Measurements from ENCODE around the gene GAS2L1. TPM values are rescaled to one million over a fixed set of nuclear protein-coding genes. Genes with fewer than 3 reads are reported as not detected.

Gene GAS2L1
- polyA plus RNA-seq, 1 donor (not counting 4 experiments of a cell fraction or from before 2014, with no cell fraction given): 11.3 TPM

DNA sequence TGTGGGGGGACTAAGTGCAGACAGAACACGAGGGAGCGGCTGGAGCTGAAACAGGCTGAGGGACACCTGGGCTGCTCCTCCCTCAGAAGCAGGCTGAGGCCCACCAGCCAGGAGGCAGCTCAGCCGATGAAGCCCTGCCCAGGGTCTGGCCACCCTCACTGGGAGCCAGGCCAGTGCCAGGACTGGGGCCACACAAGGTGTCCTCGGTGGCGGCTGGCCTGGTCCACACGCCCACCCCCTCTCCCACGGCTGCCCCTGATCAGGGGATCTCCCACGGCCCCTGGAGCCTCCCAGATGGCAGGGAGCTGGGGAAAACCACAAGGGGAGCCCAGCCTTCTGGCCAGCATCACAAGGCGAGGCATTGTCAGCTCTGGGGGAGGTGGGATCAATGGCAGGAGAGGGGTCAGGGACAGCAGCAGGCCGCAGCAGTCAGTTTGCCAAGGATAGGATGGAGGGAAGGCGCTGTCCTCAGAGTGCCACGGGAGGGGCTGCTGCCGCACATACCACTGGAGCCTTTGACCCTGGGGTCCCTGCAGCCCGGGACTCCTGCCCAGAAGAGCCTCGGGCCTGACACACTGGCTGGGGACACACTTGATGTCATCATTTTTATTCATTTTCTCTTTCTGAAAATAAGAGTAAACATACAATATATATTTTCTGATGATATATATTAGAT is 20.8 kb downstream of the GAS2L1 start:
- dilution Hi-C loops (cut with MboI; ENCODE audit: extremely low pct_ligation_motif_present, low sequenced_read_pairs): no loop called here
- peaks cover 13 to 26% of the 10 kb centered on the region in 2 experiments for H3K36me3 ChIP-seq (ENCODE audit: control insufficient read depth in 2 of 2, extremely low read depth in 1 of 2, insufficient read depth in 2 of 2, low read length in 2 of 2)

DNA sequence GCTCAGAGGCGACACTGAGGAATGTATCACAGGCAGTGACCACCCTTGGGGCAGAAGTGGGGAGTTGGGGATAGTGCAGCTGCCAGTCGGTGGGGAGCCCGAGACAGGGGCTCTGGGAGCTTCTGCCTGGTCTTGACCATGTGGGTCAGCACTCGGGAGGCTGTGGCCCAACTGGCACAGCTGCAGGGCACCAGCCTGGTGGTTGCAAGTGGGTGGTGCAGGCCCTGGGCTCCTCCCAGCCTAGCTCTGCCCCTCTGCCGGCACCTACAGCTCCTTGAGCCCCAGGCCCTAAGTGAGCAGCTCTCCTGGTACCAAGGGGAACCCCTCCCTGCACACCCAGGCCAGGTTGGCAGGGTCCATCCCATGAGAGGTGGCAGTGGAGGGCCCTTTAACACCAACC is 21.6 kb downstream of the GAS2L1 start:
- TF ChIP-seq EZH2 (IDR thresholded peaks at IDR 0.05; ENCODE audit: low read length): no peak
- TF ChIP-seq, protein P1, sequence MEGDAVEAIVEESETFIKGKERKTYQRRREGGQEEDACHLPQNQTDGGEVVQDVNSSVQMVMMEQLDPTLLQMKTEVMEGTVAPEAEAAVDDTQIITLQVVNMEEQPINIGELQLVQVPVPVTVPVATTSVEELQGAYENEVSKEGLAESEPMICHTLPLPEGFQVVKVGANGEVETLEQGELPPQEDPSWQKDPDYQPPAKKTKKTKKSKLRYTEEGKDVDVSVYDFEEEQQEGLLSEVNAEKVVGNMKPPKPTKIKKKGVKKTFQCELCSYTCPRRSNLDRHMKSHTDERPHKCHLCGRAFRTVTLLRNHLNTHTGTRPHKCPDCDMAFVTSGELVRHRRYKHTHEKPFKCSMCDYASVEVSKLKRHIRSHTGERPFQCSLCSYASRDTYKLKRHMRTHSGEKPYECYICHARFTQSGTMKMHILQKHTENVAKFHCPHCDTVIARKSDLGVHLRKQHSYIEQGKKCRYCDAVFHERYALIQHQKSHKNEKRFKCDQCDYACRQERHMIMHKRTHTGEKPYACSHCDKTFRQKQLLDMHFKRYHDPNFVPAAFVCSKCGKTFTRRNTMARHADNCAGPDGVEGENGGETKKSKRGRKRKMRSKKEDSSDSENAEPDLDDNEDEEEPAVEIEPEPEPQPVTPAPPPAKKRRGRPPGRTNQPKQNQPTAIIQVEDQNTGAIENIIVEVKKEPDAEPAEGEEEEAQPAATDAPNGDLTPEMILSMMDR (optimal IDR thresholded peaks at IDR 0.05 in 1 of 3, IDR thresholded peaks at IDR 0.05 in 1 of 3, conservative IDR thresholded peaks at IDR 0.05 in 1 of 3; ENCODE audit: extremely low read depth in 1 of 3, insufficient read depth in 2 of 3, low read length in 3 of 3): peak in 1 of 3 experiments; percentile 33
- Histone ChIP-seq H3K27ac (ENCODE audit: control insufficient read depth, insufficient read depth, low read length) (no peak overlapping the region), H2AFZ (ENCODE audit: control insufficient read depth, low read length) (no peak overlapping the region), H3K9ac (ENCODE audit: control insufficient read depth, extremely low read depth, insufficient read depth, low read length) (no peak overlapping the region), H3K4me2 (ENCODE audit: control insufficient read depth, extremely low read depth, insufficient read depth, low read depth, low read length) (no peak overlapping the region), H3K4me3 (ENCODE audit: control insufficient read depth in 2 of 3, extremely low read depth in 1 of 3, insufficient read depth in 2 of 3, low read depth in 1 of 3, low read length in 3 of 3) (no peak overlapping the region), H3K27me3 (ENCODE audit: control insufficient read depth, extremely low read depth, insufficient read depth, low read length) (no peaks in the 10 kb centered on the region), H3K36me3 (ENCODE audit: control insufficient read depth in 2 of 2, extremely low read depth in 1 of 2, insufficient read depth in 2 of 2, low read length in 2 of 2) (peaks cover 13 to 26% of the 10 kb centered on the region in 2 experiments), H3K79me2 (ENCODE audit: control insufficient read depth, insufficient read depth, low read length) (no peaks in the 10 kb centered on the region), H3K4me1 (ENCODE audit: control insufficient read depth, extremely low read depth, insufficient read depth, low read length) (no peaks in the 10 kb centered on the region), H4K20me1 (ENCODE audit: control insufficient read depth, extremely low read depth, insufficient read depth, low read length) (no peaks in the 10 kb centered on the region), H3K9me3 (ENCODE audit: control insufficient read depth, low read depth, low read length) (no peaks in the 10 kb centered on the region), H3K9me1 (ENCODE audit: control insufficient read depth, extremely low read depth, insufficient read depth, low read length) (no peaks in the 10 kb centered on the region)
- FAIRE-seq (no peak), DNase-seq (ENCODE audit: low read depth, low spot score) (no peak)
- dilution Hi-C loops (cut with MboI; ENCODE audit: extremely low pct_ligation_motif_present, low sequenced_read_pairs): no loop called here

More for the DNA sequence above, 20.8 kb downstream of the GAS2L1 start:
- Histone ChIP-seq H3K9ac (ENCODE audit: control insufficient read depth, extremely low read depth, insufficient read depth, low read length) (no peak overlapping the region), H3K27me3 (ENCODE audit: control insufficient read depth, extremely low read depth, insufficient read depth, low read length) (no peaks in the 10 kb centered on the region), H3K4me2 (ENCODE audit: control insufficient read depth, extremely low read depth, insufficient read depth, low read depth, low read length) (no peak overlapping the region), H3K79me2 (ENCODE audit: control insufficient read depth, insufficient read depth, low read length) (no peaks in the 10 kb centered on the region), H3K4me3 (ENCODE audit: control insufficient read depth in 2 of 3, extremely low read depth in 1 of 3, insufficient read depth in 2 of 3, low read depth in 1 of 3, low read length in 3 of 3) (no peak overlapping the region), H3K27ac (ENCODE audit: control insufficient read depth, insufficient read depth, low read length) (no peak overlapping the region), H3K9me3 (ENCODE audit: control insufficient read depth, low read depth, low read length) (no peaks in the 10 kb centered on the region), H2AFZ (ENCODE audit: control insufficient read depth, low read length) (no peak overlapping the region), H4K20me1 (ENCODE audit: control insufficient read depth, extremely low read depth, insufficient read depth, low read length) (no peaks in the 10 kb centered on the region), H3K4me1 (ENCODE audit: control insufficient read depth, extremely low read depth, insufficient read depth, low read length) (no peaks in the 10 kb centered on the region), H3K9me1 (ENCODE audit: control insufficient read depth, extremely low read depth, insufficient read depth, low read length) (no peaks in the 10 kb centered on the region)
- FAIRE-seq (no peak), DNase-seq (ENCODE audit: low read depth, low spot score) (no peak)
- TF ChIP-seq EZH2 (IDR thresholded peaks at IDR 0.05; ENCODE audit: low read length): no peak
- TF ChIP-seq, protein P1 (optimal IDR thresholded peaks at IDR 0.05 in 1 of 3, IDR thresholded peaks at IDR 0.05 in 1 of 3, conservative IDR thresholded peaks at IDR 0.05 in 1 of 3; ENCODE audit: extremely low read depth in 1 of 3, insufficient read depth in 2 of 3, low read length in 3 of 3): no peak
